Skeletal muscle tissue (tissue), 4 donors: ENCODE data around the gene SLC6A1. TPM values are rescaled to one million over a fixed set of nuclear protein-coding genes. Genes with fewer than 3 reads are reported as not detected.

ENCODE experiments used
- H3K27ac ChIP-seq: one replicate; pipeline ENCODE4 v1.7.0; 2013; ENCODE audit warnings: mild to moderate bottlenecking, low read depth, low read length, inconsistent platforms
- H3K27me3 ChIP-seq, 3 donors: one replicate each; pipeline ENCODE4 v1.7.0; 2013; ENCODE audit warnings: low read length in 3 of 3; ENCODE audit not compliant: control insufficient read depth in 3 of 3, insufficient read depth in 3 of 3
- H3K36me3 ChIP-seq, 3 donors: one replicate each; pipeline ENCODE4 v1.7.0; 2013; ENCODE audit warnings: low read length in 3 of 3; ENCODE audit not compliant: control insufficient read depth in 3 of 3, insufficient read depth in 3 of 3
- H3K4me1 ChIP-seq, 3 donors: one replicate each; pipeline ENCODE4 v1.7.0; 2013; ENCODE audit warnings: low read length in 3 of 3, mild to moderate bottlenecking in 3 of 3; ENCODE audit not compliant: control insufficient read depth in 3 of 3, insufficient read depth in 3 of 3
- H3K4me3 ChIP-seq, 3 donors: one replicate each; pipeline ENCODE4 v1.7.0; 2013; ENCODE audit warnings: low read length in 3 of 3
- H3K9ac ChIP-seq, 3 donors: one replicate each; pipeline ENCODE4 v1.7.0; 2013; ENCODE audit warnings: low read length in 3 of 3, mild to moderate bottlenecking in 3 of 3, moderate library complexity in 2 of 3, low read depth in 1 of 3
- H3K9me3 ChIP-seq, 3 donors: one replicate each; pipeline ENCODE4 v1.7.0; 2013; ENCODE audit warnings: low read length in 3 of 3; ENCODE audit not compliant: control insufficient read depth in 3 of 3
- total RNA-seq: library from RNA; depleted of rRNA; stranded (reverse); fragments of >200 nt; gene quantifications from one replicate; pipeline ENCODE4 v1.2.3, GENCODE V29; 2014
- donor health status: Osteomylitis.

The SLC6A1 gene
- total RNA-seq, 1 donor from 2014 or later, result 2.6 TPM

GRCh38 chr3:11014253-11014652 is 21.7 kb downstream of the SLC6A1 start:
- no peaks in the 10 kb centered on the region for H3K4me1 ChIP-seq
- peaks cover 0 to 2% (median 0%) of the 10 kb centered on the region in 3 donors for H3K36me3 ChIP-seq
- no peak overlapping the region for H3K4me3 ChIP-seq
- H3K9ac ChIP-seq, result no peak overlapping the region
- H3K27me3 ChIP-seq, result peaks cover 0 to 18% (median 4%) of the 10 kb centered on the region in 3 donors
- H3K9me3 ChIP-seq, result no peaks in the 10 kb centered on the region
- no peak overlapping the region for H3K27ac ChIP-seq

GRCh38 chr3:11014752-11015151 is 22.2 kb downstream of the SLC6A1 start:
- Histone ChIP-seq H3K9me3 (no peaks in the 10 kb centered on the region), H3K4me1 (no peaks in the 10 kb centered on the region), H3K27ac (no peak overlapping the region), H3K9ac (no peak overlapping the region), H3K36me3 (peaks cover 0 to 2% (median 0%) of the 10 kb centered on the region in 3 donors), H3K4me3 (no peak overlapping the region), H3K27me3 (peaks cover 0 to 18% (median 4%) of the 10 kb centered on the region in 3 donors)

GRCh38 chr3:11015369-11015768 is 22.8 kb downstream of the SLC6A1 start:
- Histone ChIP-seq H3K9me3 (no peaks in the 10 kb centered on the region), H3K36me3 (peaks cover 0 to 2% (median 0%) of the 10 kb centered on the region in 3 donors), H3K27ac (no peak overlapping the region), H3K27me3 (peaks cover 0 to 18% (median 4%) of the 10 kb centered on the region in 3 donors), H3K9ac (no peak overlapping the region), H3K4me3 (no peak overlapping the region), H3K4me1 (no peaks in the 10 kb centered on the region)

GRCh38 chr3:11016727-11017126 is 24.2 kb downstream of the SLC6A1 start:
- peaks cover 0 to 19% (median 8%) of the 10 kb centered on the region in 3 donors for H3K27me3 ChIP-seq
- no peak overlapping the region for H3K9ac ChIP-seq
- no peak overlapping the region for H3K27ac ChIP-seq
- H3K4me3 ChIP-seq, result no peak overlapping the region
- H3K36me3 ChIP-seq, result peaks cover 0 to 2% (median 0%) of the 10 kb centered on the region in 3 donors
- no peaks in the 10 kb centered on the region for H3K4me1 ChIP-seq
- no peaks in the 10 kb centered on the region for H3K9me3 ChIP-seq

- Histone ChIP-seq H3K27ac (no peak overlapping the region), H3K4me3 (no peak overlapping the region), H3K9ac (no peak overlapping the region), H3K4me1 (no peaks in the 10 kb centered on the region), H3K36me3 (peaks cover 0 to 2% (median 0%) of the 10 kb centered on the region in 3 donors), H3K9me3 (no peaks in the 10 kb centered on the region), H3K27me3 (peaks cover 0 to 14% (median 13%) of the 10 kb centered on the region in 3 donors)
Measured at GRCh38 chr3:11019116-11019819, 26.7 kb downstream of the SLC6A1 start.

- H3K27ac ChIP-seq, result no peak overlapping the region
- no peak overlapping the region for H3K9ac ChIP-seq
- H3K4me1 ChIP-seq, result no peaks in the 10 kb centered on the region
- peaks cover 0 to 15% (median 13%) of the 10 kb centered on the region in 3 donors for H3K27me3 ChIP-seq
- no peaks in the 10 kb centered on the region for H3K9me3 ChIP-seq
- no peak overlapping the region for H3K4me3 ChIP-seq
- H3K36me3 ChIP-seq, result peaks cover 0 to 2% (median 0%) of the 10 kb centered on the region in 3 donors
Measured at GRCh38 chr3:11020764-11021163, 28.2 kb downstream of the SLC6A1 start.

- peaks cover 0 to 2% (median 0%) of the 10 kb centered on the region in 3 donors for H3K36me3 ChIP-seq
- no peak overlapping the region for H3K4me3 ChIP-seq
- no peaks in the 10 kb centered on the region for H3K9me3 ChIP-seq
- H3K4me1 ChIP-seq, result no peaks in the 10 kb centered on the region
- H3K9ac ChIP-seq, result no peak overlapping the region
- H3K27ac ChIP-seq, result no peak overlapping the region
- H3K27me3 ChIP-seq, result peaks cover 0 to 14% (median 13%) of the 10 kb centered on the region in 3 donors
Measured at GRCh38 chr3:11021611-11022011, 29.1 kb downstream of the SLC6A1 start.

- Histone ChIP-seq H3K36me3 (peaks cover 0 to 2% (median 0%) of the 10 kb centered on the region in 3 donors), H3K4me3 (no peak overlapping the region), H3K27ac (no peak overlapping the region), H3K27me3 (peaks cover 0 to 13% (median 11%) of the 10 kb centered on the region in 3 donors), H3K9ac (no peak overlapping the region), H3K4me1 (no peaks in the 10 kb centered on the region), H3K9me3 (no peaks in the 10 kb centered on the region)
Measured at GRCh38 chr3:11022115-11022514, 29.6 kb downstream of the SLC6A1 start.

GRCh38 chr3:11024181-11024580 is 31.6 kb downstream of the SLC6A1 start:
- Histone ChIP-seq H3K27ac (no peak overlapping the region), H3K27me3 (peaks cover 0 to 12% (median 9%) of the 10 kb centered on the region in 3 donors), H3K36me3 (no peaks in the 10 kb centered on the region), H3K9ac (no peak overlapping the region), H3K4me1 (no peaks in the 10 kb centered on the region), H3K4me3 (no peak overlapping the region), H3K9me3 (no peaks in the 10 kb centered on the region)

GRCh38 chr3:11029948-11030347 is 37.4 kb downstream of the SLC6A1 start:
- Histone ChIP-seq H3K9ac (no peak overlapping the region), H3K4me1 (no peaks in the 10 kb centered on the region), H3K9me3 (no peaks in the 10 kb centered on the region), H3K36me3 (peaks cover 0 to 2% (median 0%) of the 10 kb centered on the region in 3 donors), H3K27ac (no peak overlapping the region), H3K27me3 (peaks cover 0 to 10% (median 0%) of the 10 kb centered on the region in 3 donors), H3K4me3 (no peak overlapping the region)
